ENCODE data around the gene RPH3AL. TPM values are rescaled to one million over a fixed set of nuclear protein-coding genes. Genes with fewer than 3 reads are reported as not detected.

RPH3AL gene
- total RNA-seq, 1 experiment from 2014 or later, result 24.9 TPM

DNA sequence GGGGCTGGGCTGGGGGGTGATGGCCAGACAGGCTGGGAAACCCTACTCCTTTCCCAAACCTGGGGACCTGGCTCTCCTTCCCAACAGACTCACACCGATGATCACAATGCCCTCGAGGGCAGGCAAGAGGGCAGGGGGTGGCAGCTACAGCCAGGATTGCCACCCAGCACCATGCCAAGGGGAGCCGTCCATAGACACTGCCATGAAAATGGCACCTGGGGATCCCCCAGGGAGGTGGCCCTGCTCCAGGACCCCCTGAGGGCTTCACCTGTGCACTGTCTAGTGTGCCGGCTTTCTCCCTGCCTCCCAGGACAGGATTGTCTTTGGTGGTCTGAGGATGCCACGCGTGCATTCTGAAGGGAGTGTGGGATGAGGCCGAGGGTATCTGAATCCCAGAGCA is 24.6 kb downstream of the RPH3AL start:
- intact Hi-C loops (cut with micrococcal nuclease), result no loop called here
- H2AFZ ChIP-seq (ENCODE audit: low read length), result no peak overlapping the region
- H3K9me3 ChIP-seq (ENCODE audit: low read length), result no peaks in the 10 kb centered on the region
- no peaks in the 10 kb centered on the region for H3K27me3 ChIP-seq (ENCODE audit: low read length)
- ATAC-seq (no peak), DNase-seq (no peak)
- H3K36me3 ChIP-seq (ENCODE audit: low read depth, low read length), result no peaks in the 10 kb centered on the region
- H3K4me3 ChIP-seq (ENCODE audit: low read length), result no peak overlapping the region
- H3K9me2 ChIP-seq (replicated peaks; ENCODE audit: low read length), result no peaks in the 10 kb centered on the region
- H3K4me2 ChIP-seq (ENCODE audit: low read length), result no peak overlapping the region
- H4K20me1 ChIP-seq (ENCODE audit: low read length), result no peaks in the 10 kb centered on the region
- no peaks in the 10 kb centered on the region for H3K4me1 ChIP-seq (ENCODE audit: insufficient read depth, low read length)
- ChIA-PET CTCF (no interaction called here), POLR2A (ENCODE audit: unreplicated experiment) (no interaction called here)
- H3K27ac ChIP-seq (ENCODE audit: low read length), result no peak overlapping the region
- no peaks in the 10 kb centered on the region for H3K79me2 ChIP-seq (ENCODE audit: low read length)
- TF ChIP-seq EZH2phosphoT487 (IDR thresholded peaks at IDR 0.05; ENCODE audit: borderline replicate concordance, low read length) (no peak), EZH2 (IDR thresholded peaks at IDR 0.05; ENCODE audit: low read length, unreplicated experiment) (no peak)
- TF ChIP-seq, protein P1, sequence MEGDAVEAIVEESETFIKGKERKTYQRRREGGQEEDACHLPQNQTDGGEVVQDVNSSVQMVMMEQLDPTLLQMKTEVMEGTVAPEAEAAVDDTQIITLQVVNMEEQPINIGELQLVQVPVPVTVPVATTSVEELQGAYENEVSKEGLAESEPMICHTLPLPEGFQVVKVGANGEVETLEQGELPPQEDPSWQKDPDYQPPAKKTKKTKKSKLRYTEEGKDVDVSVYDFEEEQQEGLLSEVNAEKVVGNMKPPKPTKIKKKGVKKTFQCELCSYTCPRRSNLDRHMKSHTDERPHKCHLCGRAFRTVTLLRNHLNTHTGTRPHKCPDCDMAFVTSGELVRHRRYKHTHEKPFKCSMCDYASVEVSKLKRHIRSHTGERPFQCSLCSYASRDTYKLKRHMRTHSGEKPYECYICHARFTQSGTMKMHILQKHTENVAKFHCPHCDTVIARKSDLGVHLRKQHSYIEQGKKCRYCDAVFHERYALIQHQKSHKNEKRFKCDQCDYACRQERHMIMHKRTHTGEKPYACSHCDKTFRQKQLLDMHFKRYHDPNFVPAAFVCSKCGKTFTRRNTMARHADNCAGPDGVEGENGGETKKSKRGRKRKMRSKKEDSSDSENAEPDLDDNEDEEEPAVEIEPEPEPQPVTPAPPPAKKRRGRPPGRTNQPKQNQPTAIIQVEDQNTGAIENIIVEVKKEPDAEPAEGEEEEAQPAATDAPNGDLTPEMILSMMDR (conservative IDR thresholded peaks at IDR 0.05; ENCODE audit: low read depth, low read length), result no peak
- BruUV-seq (replicated peaks), result no TSS peak
- H3F3A ChIP-seq (ENCODE audit: low read length, unreplicated experiment), result no peaks in the 10 kb centered on the region
- H3K9ac ChIP-seq (ENCODE audit: low read length), result no peak overlapping the region

GRCh38 chr17:327296-327695 is 25.3 kb downstream of the RPH3AL start:
- Histone ChIP-seq H3K4me1 (ENCODE audit: insufficient read depth, low read length) (no peaks in the 10 kb centered on the region), H2AFZ (ENCODE audit: low read length) (no peak overlapping the region)
- no TSS peak for BruUV-seq (replicated peaks)

DNA sequence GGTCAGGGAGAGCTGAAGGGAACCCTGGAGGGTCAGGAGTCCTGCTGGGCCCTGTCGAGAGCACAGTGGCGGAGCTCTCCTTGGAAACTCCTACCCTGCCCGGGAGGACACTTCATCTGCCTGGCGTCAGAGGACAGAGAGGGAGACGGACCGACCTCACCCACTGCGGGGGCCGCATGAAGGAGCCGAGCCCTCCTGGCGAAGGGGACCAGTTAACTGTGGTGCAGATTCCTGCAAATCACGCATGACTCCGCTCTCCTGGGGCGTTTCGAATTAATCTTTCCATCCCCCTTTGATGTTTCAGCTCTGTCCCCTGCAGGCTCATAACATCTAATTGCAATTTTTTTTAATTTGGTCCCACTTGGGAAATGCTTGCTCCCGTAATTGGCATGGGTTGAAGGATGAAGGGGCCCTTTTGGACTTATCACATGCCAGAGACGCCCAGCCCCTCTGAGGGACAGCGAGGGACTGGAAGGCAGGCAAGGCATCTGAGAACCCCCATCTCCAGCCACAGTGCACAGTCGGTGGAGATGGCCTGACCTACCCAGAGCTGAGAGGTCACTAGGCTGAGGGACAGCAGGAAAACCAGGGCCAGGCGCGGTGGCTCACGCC is 26.5 kb downstream of the RPH3AL start:
- H3K27me3 ChIP-seq (ENCODE audit: low read length), result no peaks in the 10 kb centered on the region
- POLR2A ChIA-PET (ENCODE audit: unreplicated experiment), result no interaction called here
- H3K4me2 ChIP-seq (ENCODE audit: low read length), result no peak overlapping the region
- no peaks in the 10 kb centered on the region for H4K20me1 ChIP-seq (ENCODE audit: low read length)
- H3F3A ChIP-seq (ENCODE audit: low read length, unreplicated experiment), result no peaks in the 10 kb centered on the region
- intact Hi-C loops (cut with micrococcal nuclease), result no loop called here
- CTCF ChIA-PET, result no interaction called here
- DNase-seq (no peak), ATAC-seq (no peak)
- no peaks in the 10 kb centered on the region for H3K4me1 ChIP-seq (ENCODE audit: insufficient read depth, low read length)
- H3K9me3 ChIP-seq (ENCODE audit: low read length), result no peaks in the 10 kb centered on the region
- H3K36me3 ChIP-seq (ENCODE audit: low read depth, low read length), result no peaks in the 10 kb centered on the region
- no peak overlapping the region for H3K9ac ChIP-seq (ENCODE audit: low read length)
- H3K27ac ChIP-seq (ENCODE audit: low read length), result no peak overlapping the region
- H3K9me2 ChIP-seq (replicated peaks; ENCODE audit: low read length), result no peaks in the 10 kb centered on the region
- no peak overlapping the region for H3K4me3 ChIP-seq (ENCODE audit: low read length)
- TF ChIP-seq EZH2 (IDR thresholded peaks at IDR 0.05; ENCODE audit: low read length, unreplicated experiment), result no peak
- no peak for TF ChIP-seq EZH2phosphoT487 (IDR thresholded peaks at IDR 0.05; ENCODE audit: borderline replicate concordance, low read length)
- TF ChIP-seq, protein P1 (conservative IDR thresholded peaks at IDR 0.05; ENCODE audit: low read depth, low read length), result no peak
- H3K79me2 ChIP-seq (ENCODE audit: low read length), result no peaks in the 10 kb centered on the region
- H2AFZ ChIP-seq (ENCODE audit: low read length), result no peak overlapping the region
- no TSS peak for BruUV-seq (replicated peaks)

More at GRCh38 chr17:327296-327695, 25.3 kb downstream of the RPH3AL start:
- Histone ChIP-seq H3K4me2 (ENCODE audit: low read length) (no peak overlapping the region), H3K9me2 (replicated peaks; ENCODE audit: low read length) (no peaks in the 10 kb centered on the region), H3F3A (ENCODE audit: low read length, unreplicated experiment) (no peaks in the 10 kb centered on the region), H3K27ac (ENCODE audit: low read length) (no peak overlapping the region), H4K20me1 (ENCODE audit: low read length) (no peaks in the 10 kb centered on the region), H3K9me3 (ENCODE audit: low read length) (no peaks in the 10 kb centered on the region), H3K36me3 (ENCODE audit: low read depth, low read length) (no peaks in the 10 kb centered on the region), H3K79me2 (ENCODE audit: low read length) (no peaks in the 10 kb centered on the region), H3K27me3 (ENCODE audit: low read length) (no peaks in the 10 kb centered on the region), H3K4me3 (ENCODE audit: low read length) (no peak overlapping the region), H3K9ac (ENCODE audit: low read length) (no peak overlapping the region)
- POLR2A ChIA-PET (ENCODE audit: unreplicated experiment), result no interaction called here
- CTCF ChIA-PET, result no interaction called here
- intact Hi-C loops (cut with micrococcal nuclease), result no loop called here
- TF ChIP-seq, protein P1 (conservative IDR thresholded peaks at IDR 0.05; ENCODE audit: low read depth, low read length), result no peak
- no peak for TF ChIP-seq EZH2 (IDR thresholded peaks at IDR 0.05; ENCODE audit: low read length, unreplicated experiment)
- TF ChIP-seq EZH2phosphoT487 (IDR thresholded peaks at IDR 0.05; ENCODE audit: borderline replicate concordance, low read length), result no peak
- DNase-seq, result no peak
- ATAC-seq, result no peak

Data from PC-3 (cell line).